Endothelial cell of umbilical vein (primary cell): ENCODE results near the gene ATAD1. TPM values are rescaled to one million over a fixed set of nuclear protein-coding genes. Genes with fewer than 3 reads are reported as not detected.
A peak's percentile ranks its signal among the peaks of the same experiment; 100 is the strongest.

Experiments
- BruUV-seq: library from RNA; stranded (reverse); fragments of 400-500 nt; replicated peaks from 2 replicates; lab custom pipeline; 2021; lab: Mats Ljungman, UMichigan
- CTCF ChIA-PET: fragments of 300-600, 350-600 bp; sonication (Branson Sonifier 250); formaldehyde crosslinking; loops from one replicate; lab custom pipeline; 2021; ENCODE audit warnings: antibody characterized with exemption, inconsistent platforms; lab: Charles Lee
- POLR2A ChIA-PET: fragments of 300-600, 350-600 bp; sonication (Branson Sonifier 250); formaldehyde crosslinking; loops from one replicate; lab custom pipeline; 2021; ENCODE audit warnings: antibody characterized with exemption, inconsistent platforms; lab: Charles Lee
- DNase-seq: peaks from one replicate; pipeline ENCODE4 v3.0.0-alpha.2; 2011; ENCODE audit warnings: low read depth, low spot score
- FAIRE-seq: peaks from 2 replicates; lab custom pipeline; 2011; peaks lifted over from hg19 to GRCh38; lab: Jason Lieb, UNC
- H2AFZ ChIP-seq: 2 replicates; pipeline ENCODE4 v1.6.0; 2012; ENCODE audit warnings: low read depth, low read length, control low read depth, inconsistent platforms
- H3K27ac ChIP-seq: 2 replicates; pipeline ENCODE4 v1.5.1; 2011; ENCODE audit warnings: low read depth, mild to moderate bottlenecking, control low read depth, low read length, moderate library complexity; ENCODE audit not compliant: insufficient read depth
- H3K27me3 ChIP-seq, 2 experiments: 2 replicates each; pipeline versions ENCODE4 v1.6.0 to v1.6.1; 2011; ENCODE audit warnings: low read length in 2 of 2, mixed read lengths in 1 of 2; ENCODE audit not compliant: control insufficient read depth in 2 of 2, insufficient read depth in 2 of 2
- H3K36me3 ChIP-seq, 2 experiments: 2 replicates in 1 of 2; 3 replicates in 1 of 2; pipeline ENCODE4 v1.5.1; 2011; ENCODE audit warnings: low read length in 2 of 2, mild to moderate bottlenecking in 1 of 2, moderate library complexity in 1 of 2; ENCODE audit not compliant: control insufficient read depth in 2 of 2, insufficient read depth in 2 of 2; ENCODE audit errors: extremely low read depth in 1 of 2
- H3K4me1 ChIP-seq: 3 replicates; pipeline ENCODE4 v1.5.1; 2011; ENCODE audit warnings: mild to moderate bottlenecking, low read length; ENCODE audit not compliant: control insufficient read depth, insufficient read depth; ENCODE audit errors: extremely low read depth
- H3K4me2 ChIP-seq: 2 replicates; pipeline ENCODE4 v1.6.1; 2011; ENCODE audit warnings: low read length, control low read depth, mixed read lengths; ENCODE audit not compliant: insufficient read depth
- H3K4me3 ChIP-seq, 3 experiments: fragments of 200-600 bp in 1 of 3; sonication (generic), shearing (Covaris generic) in 1 of 3; replicated peaks in 1 of 3; 2 replicates each; pipeline ENCODE4 v1.5.1; 2011 to 2016; ENCODE audit warnings: control low read depth in 3 of 3, low read length in 3 of 3, mild to moderate bottlenecking in 2 of 3, inconsistent platforms in 1 of 3, low read depth in 1 of 3, moderate library complexity in 1 of 3; ENCODE audit not compliant: insufficient read depth in 1 of 3
- H3K79me2 ChIP-seq: 2 replicates; pipeline ENCODE4 v1.6.0; 2012; ENCODE audit warnings: low read length, inconsistent platforms; ENCODE audit not compliant: control insufficient read depth, insufficient read depth
- H3K9ac ChIP-seq: replicated peaks from 2 replicates; pipeline ENCODE3; 2011; ENCODE audit warnings: low read length, control low read depth; ENCODE audit not compliant: insufficient read depth; ENCODE audit errors: extremely low read depth
- H3K9me1 ChIP-seq: replicated peaks from 3 replicates; pipeline ENCODE4 v1.6.0; 2011; ENCODE audit warnings: mild to moderate bottlenecking, low read length; ENCODE audit not compliant: control insufficient read depth, insufficient read depth; ENCODE audit errors: extremely low read depth
- H3K9me3 ChIP-seq: replicated peaks from 2 replicates; pipeline ENCODE4 v1.5.1; 2012; ENCODE audit warnings: low read length, inconsistent platforms; ENCODE audit not compliant: control insufficient read depth, insufficient read depth
- H4K20me1 ChIP-seq: replicated peaks from 2 replicates; pipeline ENCODE3; 2011; ENCODE audit warnings: mild to moderate bottlenecking, low read length; ENCODE audit not compliant: control insufficient read depth, insufficient read depth; ENCODE audit errors: extremely low read depth
- EZH2 ChIP-seq: IDR thresholded peaks from 2 replicates; pipeline ENCODE4 v1.6.1; 2012; ENCODE audit warnings: borderline replicate concordance, low read depth, mild to moderate bottlenecking, moderate library complexity, low read length, inconsistent platforms; ENCODE audit not compliant: severe bottlenecking
- FOS ChIP-seq: IDR thresholded peaks from 2 replicates; pipeline ENCODE4 v1.6.1; 2011; ENCODE audit warnings: mild to moderate bottlenecking, low read length, moderate library complexity, borderline replicate concordance; ENCODE audit not compliant: insufficient read depth
- GATA2 ChIP-seq: IDR thresholded peaks from 2 replicates; pipeline ENCODE4 v1.7.0; 2011; ENCODE audit warnings: low read depth, mild to moderate bottlenecking, moderate library complexity, mixed read lengths, low read length; ENCODE audit not compliant: insufficient read length, insufficient read depth
- JUN ChIP-seq: IDR thresholded peaks from 2 replicates; pipeline ENCODE4 v1.6.1; 2011; ENCODE audit warnings: borderline replicate concordance, low read depth; ENCODE audit not compliant: insufficient read length, insufficient read depth
- MYC ChIP-seq: IDR thresholded peaks from one replicate; pipeline ENCODE4 v1.6.1; 2011; ENCODE audit warnings: mild to moderate bottlenecking, low read depth, low read length
- POLR2A ChIP-seq: IDR thresholded peaks from 2 replicates; pipeline ENCODE4 v1.6.1; 2012; ENCODE audit warnings: low read depth, mild to moderate bottlenecking, control low read depth, low read length
- POLR2AphosphoS5 ChIP-seq: IDR thresholded peaks from 2 replicates; pipeline ENCODE4 v1.6.1; 2012; ENCODE audit warnings: low read depth, mild to moderate bottlenecking, control low read depth, low read length, moderate library complexity; ENCODE audit not compliant: insufficient read depth
- dilution Hi-C: fragments of 300-500 bp; cut with MboI; formaldehyde crosslinking; loops from one replicate; pipeline ENCODE4 v1.15.0; 2019; ENCODE audit warnings: low sequenced_read_pairs; ENCODE audit not compliant: extremely low pct_ligation_motif_present
- intact Hi-C: fragments of 100-400 bp; cut with micrococcal nuclease; formaldehyde crosslinking; loops from one replicate; pipeline ENCODE4 v1.10.0; 2022
- polyA plus RNA-seq, 4 experiments: library from polyadenylated mRNA; depleted of rRNA in 3 of 4; stranded (reverse) in 3 of 4; unstranded in 1 of 4; fragments of >200 nt; gene quantifications; 2 replicates each; pipeline versions ENCODE4 v1.2.1 to v1.2.3, GENCODE V29; 2011 to 2012; ENCODE audit warnings: missing spikeins in 1 of 4
- total RNA-seq: library from RNA; stranded (reverse); gene quantifications from 2 replicates; pipeline ENCODE4 v1.2.3, GENCODE V29; 2021
- TF ChIP-seq, protein P1 (sequence below), 2 donors: IDR thresholded peaks; 1 replicate in 1 of 2; 2 replicates in 1 of 2; pipeline ENCODE4 v1.5.1; 2011; ENCODE audit warnings: low read length in 2 of 2, mild to moderate bottlenecking in 2 of 2, moderate library complexity in 2 of 2, control low read depth in 1 of 2, inconsistent platforms in 1 of 2, low read depth in 1 of 2; ENCODE audit not compliant: insufficient read depth in 1 of 2; ENCODE audit errors: extremely low read depth in 1 of 2
- TF ChIP-seq, protein P2 (sequence below): IDR thresholded peaks from 2 replicates; pipeline ENCODE4 v1.6.1; 2011; ENCODE audit not compliant: insufficient read depth, insufficient read length

The ATAD1 gene
- total and polyA plus RNA-seq, 2 donors (not counting 3 experiments of a cell fraction or from before 2014, with no cell fraction given), result 5.2 to 25.8 TPM

DNA sequence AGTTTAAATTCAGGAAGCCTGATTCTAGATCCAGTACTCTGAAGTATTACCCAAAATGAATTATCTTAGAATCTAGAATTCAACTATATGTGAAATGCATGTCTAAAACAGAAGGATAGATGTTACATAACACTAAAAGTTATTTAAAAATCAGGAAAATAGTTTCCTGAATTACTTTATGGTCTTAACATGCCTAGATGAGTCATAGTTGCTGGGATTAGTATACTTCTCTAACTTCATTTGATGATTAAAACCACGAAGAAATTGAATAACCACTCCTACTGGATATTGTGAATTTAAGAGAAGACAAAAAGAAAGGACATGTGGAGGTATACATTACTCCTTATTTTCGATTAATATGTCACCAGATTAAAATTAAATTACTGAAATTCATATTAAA, 65.5 kb downstream of the ATAD1 start:
- Histone ChIP-seq H3K4me3 (no peak overlapping the region), H3K9ac (no peak overlapping the region), H3K27ac (no peak overlapping the region), H2AFZ (no peak overlapping the region), H3K79me2 (no peaks in the 10 kb centered on the region), H3K36me3 (no peaks in the 10 kb centered on the region), H3K27me3 (no peaks in the 10 kb centered on the region), H3K9me1 (no peaks in the 10 kb centered on the region), H4K20me1 (no peaks in the 10 kb centered on the region), H3K4me2 (no peak overlapping the region), H3K4me1 (peaks cover 7% of the 10 kb centered on the region), H3K9me3 (no peaks in the 10 kb centered on the region)
- TF ChIP-seq EZH2 (no peak), POLR2A (no peak), POLR2AphosphoS5 (no peak), JUN (peak; percentile 44), GATA2 (no peak), MYC (no peak), FOS (peak; percentile 82)
- TF ChIP-seq, protein P1, sequence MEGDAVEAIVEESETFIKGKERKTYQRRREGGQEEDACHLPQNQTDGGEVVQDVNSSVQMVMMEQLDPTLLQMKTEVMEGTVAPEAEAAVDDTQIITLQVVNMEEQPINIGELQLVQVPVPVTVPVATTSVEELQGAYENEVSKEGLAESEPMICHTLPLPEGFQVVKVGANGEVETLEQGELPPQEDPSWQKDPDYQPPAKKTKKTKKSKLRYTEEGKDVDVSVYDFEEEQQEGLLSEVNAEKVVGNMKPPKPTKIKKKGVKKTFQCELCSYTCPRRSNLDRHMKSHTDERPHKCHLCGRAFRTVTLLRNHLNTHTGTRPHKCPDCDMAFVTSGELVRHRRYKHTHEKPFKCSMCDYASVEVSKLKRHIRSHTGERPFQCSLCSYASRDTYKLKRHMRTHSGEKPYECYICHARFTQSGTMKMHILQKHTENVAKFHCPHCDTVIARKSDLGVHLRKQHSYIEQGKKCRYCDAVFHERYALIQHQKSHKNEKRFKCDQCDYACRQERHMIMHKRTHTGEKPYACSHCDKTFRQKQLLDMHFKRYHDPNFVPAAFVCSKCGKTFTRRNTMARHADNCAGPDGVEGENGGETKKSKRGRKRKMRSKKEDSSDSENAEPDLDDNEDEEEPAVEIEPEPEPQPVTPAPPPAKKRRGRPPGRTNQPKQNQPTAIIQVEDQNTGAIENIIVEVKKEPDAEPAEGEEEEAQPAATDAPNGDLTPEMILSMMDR (IDR thresholded peaks at IDR 0.05; ENCODE audit: extremely low read depth in 1 of 2, insufficient read depth in 1 of 2, low read depth in 1 of 2, low read length in 2 of 2), result no peak
- TF ChIP-seq, protein P2, sequence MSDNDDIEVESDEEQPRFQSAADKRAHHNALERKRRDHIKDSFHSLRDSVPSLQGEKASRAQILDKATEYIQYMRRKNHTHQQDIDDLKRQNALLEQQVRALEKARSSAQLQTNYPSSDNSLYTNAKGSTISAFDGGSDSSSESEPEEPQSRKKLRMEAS, result no peak
- FAIRE-seq (peak; percentile 33), DNase-seq (peak; percentile 31)
- dilution Hi-C loops (no loop called here), intact Hi-C loops (no loop called here)
- ChIA-PET CTCF (no interaction called here), POLR2A (no interaction called here)
- no TSS peak for BruUV-seq
